ENCODE results near the gene CDH16.
"Not testable (repeated sequence)": the region's sequence is repeated elsewhere in the genome, so short reads cannot be mapped to it uniquely, and the experiment has no call there.

The CDH16 gene

DNA sequence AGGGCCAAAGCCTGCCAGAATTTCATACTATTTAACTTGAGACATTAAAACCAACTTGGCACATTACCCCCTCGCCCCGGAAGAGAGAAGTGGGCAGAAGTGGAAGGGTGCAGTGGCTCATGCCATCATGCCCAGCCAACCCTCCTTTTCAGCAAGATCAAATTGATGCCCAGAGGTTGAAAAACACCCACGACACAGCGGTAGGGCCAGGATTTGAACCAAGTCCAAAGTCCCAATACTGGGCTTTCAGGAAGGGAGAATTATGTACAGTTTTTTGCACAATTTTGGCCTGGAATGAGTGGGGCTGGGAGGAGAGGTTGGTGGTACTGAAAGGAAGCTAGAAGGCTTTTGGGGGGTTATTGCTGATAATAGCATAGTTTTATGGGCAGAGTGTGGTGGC lies 27.3 kb downstream of the CDH16 start:
- DNase-seq, result no peak

GRCh38 chr16:66890799-66891198 lies 27.9 kb downstream of the CDH16 start:
- no peak for DNase-seq

- DNase-seq, result no peak
Measured at GRCh38 chr16:66889622-66890021, 29.1 kb downstream of the CDH16 start.

- DNase-seq, result no peak
Measured at GRCh38 chr16:66888647-66889615, 29.8 kb downstream of the CDH16 start.

GRCh38 chr16:66886914-66887313 lies 31.8 kb downstream of the CDH16 start:
- no peak for DNase-seq

DNA sequence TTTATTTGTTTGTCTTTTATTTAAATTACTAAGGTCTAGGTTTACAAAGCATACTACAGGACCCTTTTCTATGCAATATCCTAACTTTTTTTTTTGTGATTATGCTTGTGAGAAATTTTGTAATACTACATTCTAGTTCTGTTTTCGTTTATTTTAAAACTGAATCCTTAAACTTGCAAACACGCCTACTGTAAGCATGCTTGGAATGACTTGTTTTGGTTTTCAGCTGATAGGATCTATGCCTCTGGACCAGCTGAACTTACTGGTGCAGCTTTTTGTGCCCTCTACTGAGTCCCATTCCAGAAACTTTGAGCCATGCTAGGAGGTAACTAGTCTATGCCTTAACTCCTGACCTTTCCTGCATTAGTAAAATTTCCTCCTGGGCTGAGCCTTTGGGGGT lies 32.4 kb downstream of the CDH16 start:
- DNase-seq, result no peak

DNA sequence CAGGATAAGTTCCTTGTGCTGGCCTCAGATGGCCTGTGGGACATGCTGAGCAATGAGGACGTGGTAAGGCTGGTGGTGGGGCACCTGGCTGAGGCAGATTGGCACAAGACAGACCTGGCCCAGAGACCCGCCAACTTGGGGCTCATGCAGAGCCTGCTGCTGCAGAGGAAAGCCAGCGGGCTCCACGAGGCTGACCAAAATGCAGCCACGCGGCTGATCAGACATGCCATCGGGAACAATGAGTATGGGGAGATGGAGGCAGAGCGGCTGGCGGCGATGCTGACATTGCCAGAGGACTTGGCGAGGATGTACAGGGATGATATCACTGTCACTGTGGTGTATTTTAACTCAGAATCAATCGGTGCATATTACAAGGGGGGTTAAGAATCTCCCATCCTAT lies 33.2 kb downstream of the CDH16 start:
- no peak for DNase-seq

DNA sequence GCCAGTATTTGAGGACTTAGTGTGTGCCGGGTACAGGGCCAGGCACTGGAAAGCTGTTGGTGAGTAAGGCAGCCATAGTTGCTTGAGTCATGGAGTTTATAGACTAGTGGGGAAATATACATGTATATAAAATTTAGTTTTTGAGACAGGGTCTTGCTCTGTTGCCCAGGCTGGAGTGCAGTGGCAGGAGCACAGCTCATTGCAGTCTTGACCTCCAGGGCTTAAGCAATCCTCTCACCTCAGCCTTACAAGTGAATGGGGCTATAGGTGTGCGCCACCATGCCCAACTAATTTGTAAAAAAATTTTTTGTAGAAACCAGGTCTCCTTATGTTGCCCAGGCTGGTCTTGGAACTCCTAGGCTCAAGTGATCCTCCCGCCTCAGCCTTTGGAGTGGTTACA lies 36.0 kb downstream of the CDH16 start:
- DNase-seq, result no peak

GRCh38 chr16:66881964-66882508 lies 36.6 kb downstream of the CDH16 start:
- no peak for DNase-seq

- no peak for DNase-seq
Measured at GRCh38 chr16:66881560-66881959, 37.1 kb downstream of the CDH16 start.

DNA sequence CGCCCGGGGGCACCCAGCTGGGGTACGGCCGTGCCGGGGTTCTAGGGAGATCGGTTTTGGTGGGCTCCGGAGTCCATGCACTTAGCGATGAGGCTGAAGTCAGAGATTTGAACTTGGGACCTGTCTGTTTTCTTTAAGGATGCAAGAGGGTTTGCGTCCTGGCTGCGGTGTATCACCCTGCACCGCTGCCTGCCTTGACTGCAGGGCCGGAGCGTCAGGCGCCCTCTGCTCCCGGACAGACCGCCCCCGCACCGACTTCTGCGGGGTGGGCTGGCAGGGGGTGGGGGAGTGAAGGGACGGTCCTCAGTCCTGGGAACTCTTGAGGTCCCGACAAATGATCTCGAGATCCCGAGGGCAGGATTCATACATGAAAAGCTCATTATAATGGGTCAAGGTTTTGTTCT lies 37.7 kb downstream of the CDH16 start:
- peak; percentile 27 for DNase-seq

GRCh38 chr16:66880288-66881013 lies 38.2 kb downstream of the CDH16 start, which contains the start of gene PDP2:
PDP2 (plus strand) TSS chr16:66880515; CDS start chr16:66884285, 3,770 bp downstream.
- DNase-seq, result peak; percentile 84

GRCh38 chr16:66878067-66878466 lies 40.6 kb downstream of the CDH16 start:
- peak; percentile 61 for DNase-seq

- DNase-seq, result no peak
Measured at GRCh38 chr16:66874079-66874775, 44.5 kb downstream of the CDH16 start.

- DNase-seq, result no peak
Measured at GRCh38 chr16:66873685-66874055, 45.0 kb downstream of the CDH16 start.

- peak; percentile 87 for DNase-seq
Measured at GRCh38 chr16:66872943-66873684, 45.6 kb downstream of the CDH16 start.

- no peak for DNase-seq
Measured at GRCh38 chr16:66872559-66872942, 46.1 kb downstream of the CDH16 start.

DNA sequence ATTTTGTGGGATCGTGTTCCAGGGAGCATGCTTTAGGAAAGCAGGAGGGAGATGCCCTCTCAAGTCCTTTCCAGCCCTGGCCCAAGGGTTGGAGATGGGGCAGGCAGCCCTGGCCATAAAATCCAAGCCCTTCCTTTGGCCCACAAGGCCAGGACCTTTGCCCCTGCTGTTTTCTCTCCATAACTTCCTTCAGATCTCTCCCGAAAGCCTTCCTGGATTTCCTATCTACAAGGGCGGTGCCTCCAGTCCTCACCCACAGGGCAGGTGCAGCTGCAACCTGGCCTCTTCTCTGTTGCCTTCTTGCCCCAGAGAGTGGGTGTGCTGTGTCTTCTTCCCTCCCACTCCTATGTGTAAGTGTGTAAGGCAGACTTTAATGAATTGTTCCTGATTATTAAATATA lies 46.8 kb downstream of the CDH16 start:
- no peak for DNase-seq

DNA sequence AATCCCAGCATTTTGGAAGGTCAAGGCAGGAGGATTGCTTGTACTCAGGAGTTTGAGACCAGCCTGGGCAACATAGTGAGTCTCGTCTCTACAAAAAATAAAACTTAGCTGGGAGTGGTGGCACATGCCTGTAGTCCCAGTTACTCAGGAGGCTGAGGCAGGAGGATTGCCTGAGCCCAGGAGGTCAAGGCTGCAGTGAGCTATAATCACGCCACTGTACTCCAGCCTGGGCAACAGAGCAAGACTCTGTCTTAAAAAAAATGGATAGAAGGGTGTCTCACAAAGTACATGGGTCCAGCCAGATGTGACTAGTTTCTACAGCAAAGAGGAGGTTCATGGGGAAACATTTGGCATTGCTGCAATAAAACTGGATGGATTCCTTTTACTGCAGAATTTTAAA lies 47.3 kb downstream of the CDH16 start:
- DNase-seq, result not testable (repeated sequence)

GRCh38 chr16:66869424-66869823 lies 49.3 kb downstream of the CDH16 start:
- DNase-seq, result no peak

- DNase-seq, result no peak
Measured at GRCh38 chr16:66863707-66864106, 55.0 kb downstream of the CDH16 start.

DNA sequence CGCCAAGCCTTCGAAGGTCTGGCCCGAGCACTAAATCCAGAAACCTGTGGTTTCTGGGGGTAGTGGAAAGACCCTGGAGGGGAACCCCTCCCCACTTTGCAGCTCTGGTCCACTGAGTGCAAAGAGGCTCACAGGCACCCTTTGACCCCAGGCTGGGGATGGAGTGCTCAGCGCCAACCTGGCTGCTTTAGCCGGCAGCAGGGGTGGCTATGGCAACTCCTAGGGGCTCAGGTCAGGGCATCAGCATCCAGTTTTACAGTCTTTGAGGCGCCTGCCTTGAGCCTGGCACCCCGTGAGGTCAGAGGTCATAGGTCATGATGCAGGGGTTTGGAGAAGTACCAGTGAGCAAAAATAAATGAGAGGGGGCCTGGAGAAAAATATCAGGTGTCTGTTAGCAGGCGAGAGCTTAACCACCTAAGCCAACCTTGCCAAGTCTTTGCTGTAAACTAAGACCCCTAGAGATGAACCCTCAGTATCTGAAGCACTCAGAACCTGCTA lies 56.6 kb downstream of the CDH16 start:
- no peak for DNase-seq
